Body of pancreas (tissue), 4 donors: ENCODE results near the gene TTC7B. TPM values are rescaled to one million over a fixed set of nuclear protein-coding genes. Genes with fewer than 3 reads are reported as not detected.
A peak's percentile ranks its signal among the peaks of the same experiment; 100 is the strongest.

Experiments
- ATAC-seq: fragments of 150-250 bp; one replicate; pipeline ENCODE4 v1.9.1; 2016
- DNase-seq, 4 donors: peaks; one replicate each; pipeline ENCODE4 v3.0.0-alpha.2; 2019
- H3K27ac ChIP-seq, 4 donors: fragments of 200-600 bp; sonication (generic); 1 replicate in 3 of 4; 2 replicates in 1 of 4; pipeline versions ENCODE4 v1.5.1 to v1.6.1; 2016 to 2019; ENCODE audit warnings: mild to moderate bottlenecking in 1 of 4, mixed read lengths in 1 of 4, moderate library complexity in 1 of 4
- H3K27me3 ChIP-seq, 2 donors: fragments of 200-600 bp; sonication (generic); one replicate each; pipeline ENCODE4 v1.6.0; 2016; ENCODE audit warnings: mild to moderate bottlenecking in 1 of 2
- H3K36me3 ChIP-seq, 2 donors: fragments of 200-600 bp; sonication (generic); replicated peaks in 1 of 2; 2 replicates each; pipeline ENCODE4 v1.5.1; 2016; ENCODE audit warnings: low read depth in 2 of 2; ENCODE audit not compliant: insufficient read depth in 1 of 2
- H3K4me1 ChIP-seq: fragments of 200-600 bp; sonication (generic); one replicate; pipeline ENCODE4 v1.6.0; 2016
- H3K4me3 ChIP-seq, 2 donors: fragments of 200-600 bp; sonication (generic); 1 replicate in 1 of 2; 2 replicates in 1 of 2; pipeline ENCODE4 v1.5.1; 2016 to 2019
- H3K9me3 ChIP-seq, 3 donors: fragments of 200-600 bp; sonication (generic); 1 replicate in 2 of 3; 2 replicates in 1 of 3; pipeline ENCODE4 v1.5.1; 2016
- CTCF ChIP-seq, 7 experiments: fragments of 450-650 bp in 4 of 7; fragments of 200-600 bp in 3 of 7; sonication (generic) in 3 of 7; IDR thresholded peaks; one replicate each; pipeline ENCODE4 v1.5.1; 2016 to 2019; ENCODE audit warnings: antibody characterized with exemption in 7 of 7
- POLR2A ChIP-seq, 3 donors: fragments of 450-650 bp; IDR thresholded peaks; one replicate each; pipeline ENCODE4 v1.6.1; 2016; ENCODE audit warnings: antibody characterized with exemption in 3 of 3, mild to moderate bottlenecking in 2 of 3
- WGBS, 2 donors: methylation state at CpG; one replicate each; pipeline ENCODE4 v1.1.5; 2017; 5-methylcytosine and 5-hydroxymethylcytosine counted together
- intact Hi-C: fragments of 100-400 bp; cut with DNase I; formaldehyde crosslinking; loops from one replicate; pipeline ENCODE4 v1.15.1; 2023
- total RNA-seq, 2 donors: library from RNA; depleted of rRNA; stranded (reverse); fragments of >200 nt; gene quantifications; one replicate each; pipeline ENCODE4 v1.1.0, GENCODE V29; 2016

The TTC7B gene
- total RNA-seq, 2 donors from 2014 or later, result 15.3 to 44.2 TPM

- no peak for TF ChIP-seq CTCF (IDR thresholded peaks at IDR 0.05)
- no peak for TF ChIP-seq POLR2A (IDR thresholded peaks at IDR 0.05)
- no peak for DNase-seq
- no peak overlapping the region for H3K27ac ChIP-seq
- H3K27me3 ChIP-seq, result no peaks in the 10 kb centered on the region
- no peaks in the 10 kb centered on the region for H3K9me3 ChIP-seq
- intact Hi-C loops, result no loop called here
- no peak for ATAC-seq
- no peaks in the 10 kb centered on the region for H3K4me1 ChIP-seq
- H3K36me3 ChIP-seq, result no peaks in the 10 kb centered on the region
- H3K4me3 ChIP-seq, result no peak overlapping the region
- 83 to 86% methylated on average over 1 to 2 of the region's 2 CpGs for WGBS, 2 donors
These were observed 19.9 kb downstream of the TTC7B start for GRCh38 chr14:90796329-90796728.

- Histone ChIP-seq H3K27me3 (no peaks in the 10 kb centered on the region), H3K36me3 (no peaks in the 10 kb centered on the region), H3K9me3 (no peaks in the 10 kb centered on the region), H3K4me3 (no peak overlapping the region), H3K27ac (no peak overlapping the region), H3K4me1 (no peaks in the 10 kb centered on the region)
- DNase-seq (no peak), ATAC-seq (no peak)
- TF ChIP-seq CTCF (IDR thresholded peaks at IDR 0.05) (no peak), POLR2A (IDR thresholded peaks at IDR 0.05) (no peak)
- intact Hi-C loops, result no loop called here
- WGBS, 2 donors, result 77 to 82% methylated on average over 5 to 8 of the region's 8 CpGs
These were observed 20.5 kb downstream of the TTC7B start for GRCh38 chr14:90795744-90796143.

- 90 to 96% methylated on average over 10 to 12 of the region's 12 CpGs for WGBS, 2 donors
- Histone ChIP-seq H3K27ac (no peak overlapping the region), H3K4me1 (no peaks in the 10 kb centered on the region), H3K27me3 (no peaks in the 10 kb centered on the region), H3K9me3 (no peaks in the 10 kb centered on the region), H3K4me3 (no peak overlapping the region), H3K36me3 (no peaks in the 10 kb centered on the region)
- TF ChIP-seq CTCF (IDR thresholded peaks at IDR 0.05) (no peak), POLR2A (IDR thresholded peaks at IDR 0.05) (no peak)
- intact Hi-C loops, result no loop called here
- ATAC-seq (no peak), DNase-seq (no peak)
These were observed 24.7 kb downstream of the TTC7B start for GRCh38 chr14:90791486-90791885.

GRCh38 chr14:90788031-90788430 lies 28.2 kb downstream of the TTC7B start:
- intact Hi-C loops, result no loop called here
- DNase-seq, result peak in 1 of 4 donors; percentile 38
- H3K27me3 ChIP-seq, result no peaks in the 10 kb centered on the region
- H3K4me1 ChIP-seq, result no peaks in the 10 kb centered on the region
- WGBS, 2 donors, result 82 to 88% methylated on average over 7 of the region's 7 CpGs
- no peak overlapping the region for H3K4me3 ChIP-seq
- H3K27ac ChIP-seq, result no peak overlapping the region
- H3K36me3 ChIP-seq, result no peaks in the 10 kb centered on the region
- no peak for TF ChIP-seq CTCF (IDR thresholded peaks at IDR 0.05)
- TF ChIP-seq POLR2A (IDR thresholded peaks at IDR 0.05), result no peak
- ATAC-seq, result no peak
- H3K9me3 ChIP-seq, result no peaks in the 10 kb centered on the region

GRCh38 chr14:90785876-90786450 lies 30.3 kb downstream of the TTC7B start:
- no peak for TF ChIP-seq CTCF (IDR thresholded peaks at IDR 0.05)
- no peak for TF ChIP-seq POLR2A (IDR thresholded peaks at IDR 0.05)
- intact Hi-C loops, result no loop called here
- Histone ChIP-seq H3K4me1 (no peaks in the 10 kb centered on the region), H3K36me3 (no peaks in the 10 kb centered on the region), H3K4me3 (no peak overlapping the region), H3K27me3 (no peaks in the 10 kb centered on the region), H3K27ac (no peak overlapping the region), H3K9me3 (no peaks in the 10 kb centered on the region)
- ATAC-seq, result no peak
- peak in 1 of 4 donors; percentile 8 for DNase-seq
- 91 to 92% methylated on average over 8 to 15 of the region's 15 CpGs for WGBS, 2 donors
